H54 (cell line): ENCODE data around the gene FRMD4A.
A peak's percentile ranks its signal among the peaks of the same experiment; 100 is the strongest.
"Not testable (repeated sequence)": the region's sequence is repeated elsewhere in the genome, so short reads cannot be mapped to it uniquely, and the experiment has no call there.

Experiments
- DNase-seq: peaks from one replicate; pipeline ENCODE4 v3.0.0; 2011; ENCODE audit warnings: low spot score, mixed read lengths; ENCODE audit not compliant: insufficient read length
- FAIRE-seq: peaks from 3 replicates; lab custom pipeline; 2011; peaks lifted over from hg19 to GRCh38; lab: Jason Lieb, UNC
- POLR2A ChIP-seq: IDR thresholded peaks from 2 replicates; pipeline ENCODE4 v1.6.1; 2011; ENCODE audit warnings: low read depth, mild to moderate bottlenecking, low read length

FRMD4A gene

GRCh38 chr10:14253711-14254110, 77.0 kb downstream of the FRMD4A start:
- DNase-seq (no peak), FAIRE-seq (no peak)
- TF ChIP-seq POLR2A, result no peak

GRCh38 chr10:14253079-14253478, 77.6 kb downstream of the FRMD4A start:
- DNase-seq (no peak), FAIRE-seq (no peak)
- TF ChIP-seq POLR2A, result no peak

GRCh38 chr10:14250496-14251076, 80.1 kb downstream of the FRMD4A start:
- FAIRE-seq, result no peak
- DNase-seq, result no peak
- no peak for TF ChIP-seq POLR2A

- DNase-seq (no peak), FAIRE-seq (no peak)
- no peak for TF ChIP-seq POLR2A
Measured at GRCh38 chr10:14247377-14248116, 83.2 kb downstream of the FRMD4A start.

GRCh38 chr10:14244801-14245211, 85.9 kb downstream of the FRMD4A start:
- DNase-seq (peak; percentile 33), FAIRE-seq (no peak)

GRCh38 chr10:14244147-14244546, 86.6 kb downstream of the FRMD4A start:
- TF ChIP-seq POLR2A, result no peak
- DNase-seq, result no peak
- FAIRE-seq, result no peak

More at GRCh38 chr10:14244801-14245211, 85.9 kb downstream of the FRMD4A start:
- no peak for TF ChIP-seq POLR2A

GRCh38 chr10:14243221-14243620, 87.5 kb downstream of the FRMD4A start:
- FAIRE-seq, result no peak
- no peak for TF ChIP-seq POLR2A
- no peak for DNase-seq

- DNase-seq (no peak), FAIRE-seq (no peak)
- TF ChIP-seq POLR2A, result no peak
Measured at GRCh38 chr10:14241196-14241595, 89.5 kb downstream of the FRMD4A start.

- no peak for TF ChIP-seq POLR2A
- no peak for DNase-seq
Measured at GRCh38 chr10:14240253-14241189, 90.2 kb downstream of the FRMD4A start.

GRCh38 chr10:14238659-14239058, 92.1 kb downstream of the FRMD4A start:
- DNase-seq, FAIRE-seq: not testable (repeated sequence)

More at GRCh38 chr10:14240253-14241189, 90.2 kb downstream of the FRMD4A start:
- FAIRE-seq, result no peak

GRCh38 chr10:14236341-14236740, 94.4 kb downstream of the FRMD4A start:
- DNase-seq (no peak), FAIRE-seq (no peak)
- no peak for TF ChIP-seq POLR2A

- FAIRE-seq (no peak), DNase-seq (no peak)
- no peak for TF ChIP-seq POLR2A
Measured at GRCh38 chr10:14235566-14236195, 95.0 kb downstream of the FRMD4A start.

- TF ChIP-seq POLR2A, result no peak
- no peak for FAIRE-seq
- DNase-seq, result no peak
Measured at GRCh38 chr10:14233566-14233965, 97.2 kb downstream of the FRMD4A start.

- not testable (repeated sequence) for DNase-seq, FAIRE-seq
Measured at GRCh38 chr10:14228798-14229197, 101.9 kb downstream of the FRMD4A start.
